K562 (cell line): ENCODE results near the gene APELA. TPM values are rescaled to one million over a fixed set of nuclear protein-coding genes. Genes with fewer than 3 reads are reported as not detected.

Experiments used
- ATAC-seq: fragments of 200-7000 bp; cut with Tn5 transposase; 3 replicates; pipeline ENCODE4 v1.9.1; 2020; ENCODE audit warnings: moderate library complexity
- BruUV-seq: library from RNA; stranded (reverse); fragments of 400-500 nt; replicated peaks from 2 replicates; lab custom pipeline; 2021; lab: Mats Ljungman, UMichigan
- CTCF ChIA-PET: fragments of 300-600 bp; formaldehyde crosslinking; extraction: SDS; loops from one replicate; lab custom pipeline; 2021; ENCODE audit warnings: low intra/inter-chr PET ratio; lab: Yijun Ruan, JAX
- POLR2A ChIA-PET: fragments of 300-600, 350-650 bp; sonication (Branson Sonifier 250); formaldehyde crosslinking; extraction: SDS; loops from one replicate; lab custom pipeline; 2021; ENCODE audit warnings: antibody characterized with exemption, inconsistent platforms; lab: Yijun Ruan, JAX
- DNase-seq, 4 experiments: peaks; one replicate each; pipeline versions ENCODE4 v3.0.0 to v3.0.0-alpha.2; 2011 to 2018; ENCODE audit warnings: low spot score in 3 of 4, mixed read lengths in 3 of 4; ENCODE audit errors: extremely low read depth in 1 of 4
- FAIRE-seq: peaks from 2 replicates; lab custom pipeline; 2011; peaks lifted over from hg19 to GRCh38; lab: Jason Lieb, UNC
- H2AFZ ChIP-seq: 2 replicates; pipeline ENCODE4 v1.6.0; 2011; ENCODE audit warnings: low read depth, low read length, control low read depth, inconsistent platforms
- H3K27ac ChIP-seq: fragments of 200-600 bp; 3 replicates; pipeline ENCODE4 v1.8.0; 2011; ENCODE audit warnings: low read depth, mild to moderate bottlenecking, control low read depth, inconsistent platforms, low read length, moderate library complexity, mixed read lengths; ENCODE audit errors: extremely low read depth
- H3K27me3 ChIP-seq, 2 experiments: fragments of 300-600 bp in 1 of 2; 2 replicates in 1 of 2; 3 replicates in 1 of 2; pipeline versions ENCODE4 v1.6.0 to v1.8.0; 2011; ENCODE audit warnings: inconsistent platforms in 2 of 2, low read length in 2 of 2, mild to moderate bottlenecking in 1 of 2, mixed read lengths in 1 of 2, moderate library complexity in 1 of 2; ENCODE audit not compliant: control insufficient read depth in 2 of 2, insufficient read depth in 2 of 2
- H3K36me3 ChIP-seq: fragments of 300-600 bp; 3 replicates; pipeline ENCODE4 v1.8.0; 2011; ENCODE audit warnings: mild to moderate bottlenecking, low read length, inconsistent platforms; ENCODE audit not compliant: control insufficient read depth, insufficient read depth
- H3K4me1 ChIP-seq, 2 experiments: fragments of 200-600 bp in 1 of 2; replicated peaks in 1 of 2; 2 replicates in 1 of 2; 3 replicates in 1 of 2; pipeline versions ENCODE4 v1.5.1 to v1.8.0; 2011; ENCODE audit warnings: inconsistent platforms in 2 of 2, low read length in 2 of 2, mild to moderate bottlenecking in 1 of 2, mixed read lengths in 1 of 2, moderate library complexity in 1 of 2; ENCODE audit not compliant: control insufficient read depth in 2 of 2, insufficient read depth in 2 of 2
- H3K4me2 ChIP-seq: 2 replicates; pipeline ENCODE4 v1.6.1; 2011; ENCODE audit warnings: low read length, control low read depth, inconsistent platforms, mixed read lengths; ENCODE audit not compliant: insufficient read depth
- H3K4me3 ChIP-seq: fragments of 200-600 bp; sonication (generic), shearing (Covaris generic); 2 replicates; pipeline ENCODE4 v1.5.1; 2016; ENCODE audit warnings: control low read depth, inconsistent platforms
- H3K79me2 ChIP-seq: fragments of 200-600 bp; 3 replicates; pipeline ENCODE4 v1.8.0; 2011; ENCODE audit warnings: low read length, inconsistent platforms; ENCODE audit not compliant: control insufficient read depth, insufficient read depth
- H3K9ac ChIP-seq, 2 experiments: 2 replicates each; pipeline versions ENCODE4 v1.6.0 to v1.6.1; 2011; ENCODE audit warnings: low read depth in 2 of 2, low read length in 2 of 2, control low read depth in 1 of 2, inconsistent platforms in 1 of 2, mild to moderate bottlenecking in 1 of 2, mixed read lengths in 1 of 2; ENCODE audit not compliant: insufficient read depth in 1 of 2
- H3K9me1 ChIP-seq: one replicate; pipeline ENCODE4 v1.6.0; 2011; ENCODE audit warnings: inconsistent platforms, mild to moderate bottlenecking, low read length, moderate library complexity; ENCODE audit not compliant: control insufficient read depth, insufficient read depth
- H3K9me3 ChIP-seq: replicated peaks from 2 replicates; pipeline ENCODE4 v1.5.1; 2011; ENCODE audit warnings: low read depth, low read length, inconsistent platforms; ENCODE audit not compliant: control insufficient read depth, insufficient read depth
- H4K20me1 ChIP-seq: replicated peaks from 2 replicates; pipeline ENCODE4 v1.6.1; 2011; ENCODE audit warnings: low read length, inconsistent platforms, mixed read lengths; ENCODE audit not compliant: control insufficient read depth, insufficient read depth
- ATF2 ChIP-seq: sonication (generic); formaldehyde crosslinking; IDR thresholded peaks from 2 replicates; pipeline ENCODE4 v1.8.1; 2022; ENCODE audit warnings: missing genetic modification reagents
- CBFA2T3 ChIP-seq: fragments of 450-650 bp; IDR thresholded peaks from 2 replicates; pipeline ENCODE4 v1.6.1; 2017
- ETV1 ChIP-seq: fragments of 450-650 bp; conservative IDR thresholded peaks from 2 replicates; pipeline ENCODE4 v1.6.1; 2016; ENCODE audit warnings: missing genetic modification characterization, control low read depth, low read depth, missing compliant biosample characterization
- GABPA ChIP-seq: fragments of 200-800 bp; sonication (Bioruptor generic); conservative IDR thresholded peaks from 2 replicates; pipeline ENCODE4 v1.6.1; 2016; ENCODE audit warnings: low read depth, missing genetic modification characterization, missing compliant biosample characterization
- KDM4B ChIP-seq, 2 experiments: fragments of 450-650 bp in 1 of 2; sonication (generic) in 1 of 2; IDR thresholded peaks; 2 replicates each; pipeline ENCODE4 v1.6.1; 2016 to 2017; ENCODE audit warnings: borderline replicate concordance in 2 of 2, antibody characterized with exemption in 1 of 2, low read depth in 1 of 2, mild to moderate bottlenecking in 1 of 2
- SMC3 ChIP-seq: conservative IDR thresholded peaks from 2 replicates; pipeline ENCODE4 v1.6.1; 2011; ENCODE audit warnings: low read depth, low read length, improper control_type of control experiment; ENCODE audit not compliant: insufficient read depth
- TBP ChIP-seq: optimal IDR thresholded peaks from 2 replicates; pipeline ENCODE3; 2011; ENCODE audit warnings: low read depth, low read length, improper control_type of control experiment
- TEAD1 ChIP-seq, 2 experiments: fragments of 450-650 bp in 1 of 2; sonication (generic) in 1 of 2; formaldehyde crosslinking; IDR thresholded peaks; 2 replicates each; pipeline versions ENCODE4 v1.4.0 to v1.8.0; 2020 to 2022; ENCODE audit warnings: mild to moderate bottlenecking in 2 of 2, missing genetic modification reagents in 1 of 2
- ZBTB1 ChIP-seq: sonication (generic); formaldehyde crosslinking; IDR thresholded peaks from 2 replicates; pipeline ENCODE4 v1.8.1; 2023; ENCODE audit warnings: missing genetic modification reagents, low read depth, mild to moderate bottlenecking, borderline replicate concordance
- ZC3H8 ChIP-seq: fragments of 450-650 bp; IDR thresholded peaks from 2 replicates; pipeline ENCODE4 v1.6.1; 2017
- ZNF41 ChIP-seq: fragments of 250-450 bp; sonication (Bioruptor Pico); conservative IDR thresholded peaks from 2 replicates; pipeline ENCODE4 v1.4.0; 2020; ENCODE audit warnings: mild to moderate bottlenecking
- WGBS: fragments of 100-300 bp; shearing (Covaris generic); methylation state at CpG from one replicate; pipeline ENCODE4 v1.1.6; 2016; ENCODE audit warnings: low coverage, mixed read lengths; ENCODE audit not compliant: insufficient coverage; ENCODE audit errors: missing lambda C conversion rate; 5-methylcytosine and 5-hydroxymethylcytosine counted together
- in situ Hi-C: fragments of 300-500 bp; cut with MboI; formaldehyde crosslinking; loops from 4 replicates; pipeline ENCODE4 v1.15.0; 2018; ENCODE audit warnings: inconsistent platforms, mixed read lengths
- intact Hi-C: fragments of 100-400 bp; cut with micrococcal nuclease; formaldehyde crosslinking; loops from 2 replicates; pipeline ENCODE4 v1.14.2; 2022
- polyA plus RNA-seq, 8 experiments: library from polyadenylated mRNA; depleted of rRNA in 4 of 8; stranded (reverse) in 5 of 8; unstranded in 3 of 8; fragments of >200 nt; fragmentation: Nextera tagmentation in 2 of 8; fragmentation: Illumina TruSeq in 1 of 8; extraction: Ambion mirVana in 2 of 8; extraction: Trizol in 1 of 8; gene quantifications; 2 replicates each; pipeline versions ENCODE4 v1.2.1 to v1.2.3, GENCODE V29; 2011 to 2014; ENCODE audit warnings: inconsistent platforms in 1 of 8, missing spikeins in 1 of 8
- total RNA-seq, 7 experiments: library from RNA; depleted of rRNA in 6 of 7; stranded (reverse); fragments of >200 nt in 6 of 7; fragmentation: Illumina TruSeq in 2 of 7; extraction: Trizol in 2 of 7; gene quantifications; 2 replicates each; pipeline versions ENCODE4 v1.2.1 to v1.2.3, GENCODE V29; 2011 to 2021; ENCODE audit warnings: low replicate concordance in 1 of 7
- TF ChIP-seq, protein P1 (sequence below): sonication (generic); formaldehyde crosslinking; IDR thresholded peaks from 2 replicates; pipeline ENCODE4 v1.9.0; 2022; ENCODE audit warnings: mild to moderate bottlenecking, missing genetic modification reagents

Gene APELA
- total and polyA plus RNA-seq, 9 of the 15 experiments (the other 6 are each of a cell fraction or from before 2014, with no cell fraction given), result not detected

GRCh38 chr4:164937576-164938270 lies 60.7 kb downstream of the APELA start (continued):
- TF ChIP-seq SMC3, result no peak
- no peak for TF ChIP-seq ZBTB1
- TF ChIP-seq ZC3H8, result no peak
- no peak for TF ChIP-seq ETV1 (tag)
- no peak for TF ChIP-seq ZNF41
- no peak for TF ChIP-seq GABPA (tag)
- TF ChIP-seq, protein P1, sequence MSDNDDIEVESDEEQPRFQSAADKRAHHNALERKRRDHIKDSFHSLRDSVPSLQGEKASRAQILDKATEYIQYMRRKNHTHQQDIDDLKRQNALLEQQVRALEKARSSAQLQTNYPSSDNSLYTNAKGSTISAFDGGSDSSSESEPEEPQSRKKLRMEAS (CRISPR knock-in tag), result no peak

GRCh38 chr4:164943192-164943591 lies 66.2 kb downstream of the APELA start:
- under 1% methylated on average over 8 of the region's 9 CpGs for WGBS

More at GRCh38 chr4:164943192-164943591, 66.2 kb downstream of the APELA start:
- intact Hi-C loops, result no loop called here
- no peak overlapping the region for H3K4me2 ChIP-seq
- H3K27ac ChIP-seq, result no peak overlapping the region
- H3K9me1 ChIP-seq, result no peaks in the 10 kb centered on the region
- in situ Hi-C loops, result no loop called here
- H3K9me3 ChIP-seq, result no peaks in the 10 kb centered on the region
- no TSS peak for BruUV-seq
- FAIRE-seq, result no peak
- H3K4me1 ChIP-seq, result no peaks in the 10 kb centered on the region
- no peak overlapping the region for H2AFZ ChIP-seq
- no peak for ATAC-seq
- H3K27me3 ChIP-seq, result peaks cover 0 to 17% of the 10 kb centered on the region in 2 experiments; a peak in 2 of 5 replicates
- no peak for DNase-seq
- ChIA-PET POLR2A (no interaction called here), CTCF (no interaction called here)
- no peak overlapping the region for H3K9ac ChIP-seq
- H4K20me1 ChIP-seq, result no peaks in the 10 kb centered on the region
- no peak for TF ChIP-seq CBFA2T3
- no peak for TF ChIP-seq TEAD1 (CRISPR knock-in tag; IDR thresholded peaks at IDR 0.05)
- no peak for TF ChIP-seq KDM4B (IDR thresholded peaks at IDR 0.05; ENCODE audit: borderline replicate concordance in 2 of 2, low read depth in 1 of 2)
- TF ChIP-seq ATF2 (CRISPR knock-in tag), result no peak
- no peak for TF ChIP-seq TBP
- TF ChIP-seq ZBTB1, result no peak
- H3K4me3 ChIP-seq, result no peak overlapping the region
- H3K79me2 ChIP-seq, result no peaks in the 10 kb centered on the region
- H3K36me3 ChIP-seq, result no peaks in the 10 kb centered on the region
